22Rv1 (cell line): ENCODE results near the gene PDZD7.

Experiments
- ZFX ChIP-seq: fragments of 450-650 bp; IDR thresholded peaks from 2 replicates; pipeline ENCODE4 v1.6.1; 2017; ENCODE audit warnings: antibody characterized with exemption, borderline replicate concordance
- TF ChIP-seq, protein P1 (sequence below): fragments of 450-650 bp; IDR thresholded peaks from 2 replicates; pipeline ENCODE4 v1.5.1; 2017; ENCODE audit warnings: mild to moderate bottlenecking

DNA sequence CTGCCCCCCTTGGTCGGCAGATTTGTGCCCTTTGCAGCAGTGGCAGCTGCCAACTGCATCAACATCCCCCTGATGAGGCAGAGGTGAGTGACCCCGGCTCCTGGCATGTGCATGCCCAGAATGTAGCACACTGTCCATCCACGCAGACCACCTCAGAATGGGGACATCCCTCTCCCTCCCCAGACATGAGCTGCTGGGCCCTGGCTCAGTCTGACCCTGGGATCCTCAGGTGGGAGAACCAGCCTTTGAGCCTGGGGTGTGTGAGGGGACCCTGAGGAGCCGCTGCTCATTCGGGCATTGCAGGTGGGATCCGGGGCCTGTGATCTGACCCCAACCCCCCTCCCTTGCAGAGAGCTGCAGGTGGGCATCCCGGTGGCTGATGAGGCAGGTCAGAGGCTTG lies 5.8 kb upstream of the PDZD7 start:
- TF ChIP-seq, protein P1, sequence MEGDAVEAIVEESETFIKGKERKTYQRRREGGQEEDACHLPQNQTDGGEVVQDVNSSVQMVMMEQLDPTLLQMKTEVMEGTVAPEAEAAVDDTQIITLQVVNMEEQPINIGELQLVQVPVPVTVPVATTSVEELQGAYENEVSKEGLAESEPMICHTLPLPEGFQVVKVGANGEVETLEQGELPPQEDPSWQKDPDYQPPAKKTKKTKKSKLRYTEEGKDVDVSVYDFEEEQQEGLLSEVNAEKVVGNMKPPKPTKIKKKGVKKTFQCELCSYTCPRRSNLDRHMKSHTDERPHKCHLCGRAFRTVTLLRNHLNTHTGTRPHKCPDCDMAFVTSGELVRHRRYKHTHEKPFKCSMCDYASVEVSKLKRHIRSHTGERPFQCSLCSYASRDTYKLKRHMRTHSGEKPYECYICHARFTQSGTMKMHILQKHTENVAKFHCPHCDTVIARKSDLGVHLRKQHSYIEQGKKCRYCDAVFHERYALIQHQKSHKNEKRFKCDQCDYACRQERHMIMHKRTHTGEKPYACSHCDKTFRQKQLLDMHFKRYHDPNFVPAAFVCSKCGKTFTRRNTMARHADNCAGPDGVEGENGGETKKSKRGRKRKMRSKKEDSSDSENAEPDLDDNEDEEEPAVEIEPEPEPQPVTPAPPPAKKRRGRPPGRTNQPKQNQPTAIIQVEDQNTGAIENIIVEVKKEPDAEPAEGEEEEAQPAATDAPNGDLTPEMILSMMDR: no peak
- TF ChIP-seq ZFX: no peak
